Neural cell (in vitro differentiated cells): ENCODE results near the gene CPEB3. TPM values are rescaled to one million over a fixed set of nuclear protein-coding genes. Genes with fewer than 3 reads are reported as not detected.

Experiments used
- H2AFZ ChIP-seq: fragments of 200-600, 300-800 bp; sonication (generic), shearing (Covaris generic); 2 replicates; pipeline ENCODE4 v1.6.0; 2014; ENCODE audit warnings: low read depth, mild to moderate bottlenecking, antibody characterized with exemption, low read length, moderate library complexity
- H3F3A ChIP-seq: fragments of 200-600 bp; shearing (Covaris generic); 2 replicates; pipeline ENCODE4 v1.6.1; 2016; ENCODE audit warnings: mild to moderate bottlenecking, moderate library complexity, mixed read lengths, antibody characterized with exemption, low read length; ENCODE audit not compliant: insufficient read depth, poor library complexity, severe bottlenecking
- H3K27ac ChIP-seq: fragments of 200-600, 300-800 bp; sonication (generic), shearing (Covaris generic); 2 replicates; pipeline ENCODE4 v1.5.1; 2014; ENCODE audit warnings: mild to moderate bottlenecking, low read length, moderate library complexity
- H3K27me3 ChIP-seq: fragments of 300-800, 200-600 bp; sonication (generic), shearing (Covaris generic); 2 replicates; pipeline ENCODE4 v1.6.0; 2014; ENCODE audit warnings: mild to moderate bottlenecking, low read depth, low read length, moderate library complexity; ENCODE audit not compliant: insufficient read depth
- H3K36me3 ChIP-seq: fragments of 300-800, 200-600 bp; sonication (generic), shearing (Covaris generic); 2 replicates; pipeline ENCODE4 v1.5.1; 2014; ENCODE audit warnings: mild to moderate bottlenecking, antibody characterized with exemption, low read length, moderate library complexity; ENCODE audit not compliant: insufficient read depth
- H3K4me2 ChIP-seq: fragments of 300-800, 200-600 bp; sonication (generic), shearing (Covaris generic); 2 replicates; pipeline ENCODE4 v1.6.0; 2014; ENCODE audit warnings: mild to moderate bottlenecking, low read length
- H3K4me3 ChIP-seq: fragments of 300-800, 200-600 bp; sonication (generic), shearing (Covaris generic); 2 replicates; pipeline ENCODE4 v1.5.1; 2014; ENCODE audit warnings: mild to moderate bottlenecking, low read length, moderate library complexity
- H3K79me2 ChIP-seq: fragments of 200-600 bp; shearing (Covaris generic); replicated peaks from 2 replicates; pipeline ENCODE4 v1.6.0; 2014; ENCODE audit warnings: mild to moderate bottlenecking, low read length, moderate library complexity; ENCODE audit not compliant: insufficient read depth
- H3K9ac ChIP-seq: fragments of 300-800, 200-600 bp; sonication (generic), shearing (Covaris generic); 2 replicates; pipeline ENCODE4 v1.6.1; 2016; ENCODE audit warnings: mild to moderate bottlenecking, low read length, mixed read lengths
- H3K9me2 ChIP-seq: fragments of 200-600 bp; shearing (Covaris generic); 2 replicates; pipeline ENCODE4 v1.6.1; 2016; ENCODE audit warnings: mild to moderate bottlenecking, low read length, mixed read lengths; ENCODE audit not compliant: insufficient read depth
- H3K9me3 ChIP-seq: fragments of 200-600, 300-800 bp; sonication (generic), shearing (Covaris generic); 2 replicates; pipeline ENCODE4 v1.6.1; 2016; ENCODE audit warnings: mild to moderate bottlenecking, mixed run types, low read length, moderate library complexity, mixed read lengths
- H4K20me1 ChIP-seq: fragments of 200-600 bp; shearing (Covaris generic); 2 replicates; pipeline ENCODE4 v1.6.1; 2016; ENCODE audit warnings: mild to moderate bottlenecking, mixed run types; ENCODE audit not compliant: insufficient read depth
- EZH2 ChIP-seq: fragments of 200-600, 300-800 bp; shearing (Covaris generic), sonication (generic); IDR thresholded peaks from 2 replicates; pipeline ENCODE4 v1.6.1; 2014; ENCODE audit warnings: antibody characterized with exemption, low read length, borderline replicate concordance, mild to moderate bottlenecking; ENCODE audit not compliant: insufficient read depth, poor library complexity, severe bottlenecking
- MXI1 ChIP-seq: fragments of 450-650 bp; conservative IDR thresholded peaks from 2 replicates; pipeline ENCODE4 v1.6.1; 2014; ENCODE audit warnings: antibody characterized with exemption, mild to moderate bottlenecking; ENCODE audit not compliant: poor library complexity, severe bottlenecking
- POLR2AphosphoS5 ChIP-seq: IDR thresholded peaks from 2 replicates; pipeline ENCODE4 v1.6.1; 2012
- RAD21 ChIP-seq: fragments of 450-650 bp; conservative IDR thresholded peaks from 2 replicates; pipeline ENCODE4 v1.6.1; 2014; ENCODE audit warnings: antibody characterized with exemption, mild to moderate bottlenecking, moderate library complexity
- SMC3 ChIP-seq: fragments of 450-650 bp; conservative IDR thresholded peaks from 2 replicates; pipeline ENCODE4 v1.6.1; 2014; ENCODE audit warnings: antibody characterized with exemption, mild to moderate bottlenecking, moderate library complexity; ENCODE audit not compliant: poor library complexity
- TAF1 ChIP-seq: IDR thresholded peaks from 2 replicates; pipeline ENCODE4 v1.6.1; 2012; ENCODE audit warnings: low read depth
- polyA plus RNA-seq: library from polyadenylated mRNA; depleted of rRNA; stranded (reverse); fragments of >200 nt; gene quantifications from 2 replicates; pipeline ENCODE4 v1.2.3, GENCODE V29; 2014
- small RNA-seq, 3 experiments: library from RNA; depleted of rRNA; stranded (forward); fragments of <200 nt; gene quantifications; one replicate each; pipeline ENCODE3, GENCODE V24; 2012
- TF ChIP-seq, protein P1 (sequence below): IDR thresholded peaks from 2 replicates; pipeline ENCODE4 v1.6.1; 2012; ENCODE audit warnings: borderline replicate concordance

CPEB3 gene
- polyA plus RNA-seq, 1 donor from 2014 or later = 20.0 TPM

DNA sequence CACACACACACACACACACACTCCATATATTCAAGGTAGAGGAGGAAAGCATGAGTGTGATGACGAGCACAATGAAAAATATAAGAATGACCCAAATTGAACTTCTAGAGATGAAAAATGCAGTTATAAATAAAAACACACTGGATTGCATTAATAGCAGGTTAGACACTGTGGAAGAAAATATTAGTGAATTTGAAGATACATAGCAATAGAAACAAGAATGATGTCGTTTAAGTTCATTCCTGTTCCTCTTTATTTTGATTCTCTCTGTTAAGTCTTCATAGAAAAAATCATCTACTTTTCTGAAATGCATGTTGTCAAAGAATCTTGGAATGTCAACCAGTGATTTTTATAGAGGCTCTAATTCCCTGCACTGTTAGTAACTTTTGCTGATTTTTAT is 288.9 kb downstream of the CPEB3 start:
- Histone ChIP-seq H3F3A (no peaks in the 10 kb centered on the region), H3K36me3 (peaks cover 9% of the 10 kb centered on the region), H3K9me2 (no peaks in the 10 kb centered on the region), H3K4me2 (no peak overlapping the region), H3K4me3 (no peak overlapping the region), H2AFZ (no peak overlapping the region), H3K79me2 (no peaks in the 10 kb centered on the region), H3K9me3 (peaks cover 3% of the 10 kb centered on the region), H3K9ac (no peak overlapping the region), H3K27me3 (no peaks in the 10 kb centered on the region), H3K27ac (no peak overlapping the region), H4K20me1 (no peaks in the 10 kb centered on the region)
- TF ChIP-seq RAD21 (no peak), TAF1 (no peak), POLR2AphosphoS5 (no peak), SMC3 (no peak)

DNA sequence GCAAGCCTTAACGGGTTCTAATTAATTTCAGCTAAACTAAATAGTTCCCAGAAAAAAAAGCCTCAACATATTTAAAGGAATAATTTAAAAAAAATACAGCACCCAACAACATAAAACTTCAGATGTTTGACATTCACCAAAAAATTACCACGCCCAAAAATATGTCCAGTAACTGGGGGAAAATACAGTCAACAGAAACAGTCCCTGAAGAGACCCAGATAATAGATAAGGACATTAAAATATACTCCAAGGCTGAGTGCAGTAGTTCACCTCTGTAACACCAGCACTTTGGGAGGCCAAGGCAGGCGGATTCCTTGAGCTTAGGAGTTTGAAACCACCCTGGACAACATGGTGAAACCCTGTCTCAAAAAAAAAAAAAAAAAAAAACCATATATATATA is 289.3 kb downstream of the CPEB3 start:
- no peak overlapping the region for H3K27ac ChIP-seq
- no peak overlapping the region for H3K4me2 ChIP-seq
- no peak overlapping the region for H3K9ac ChIP-seq
- H3K27me3 ChIP-seq = no peaks in the 10 kb centered on the region
- no peaks in the 10 kb centered on the region for H4K20me1 ChIP-seq
- peaks cover 3% of the 10 kb centered on the region for H3K9me3 ChIP-seq
- no peaks in the 10 kb centered on the region for H3K9me2 ChIP-seq
- H3K79me2 ChIP-seq = no peaks in the 10 kb centered on the region
- no peak overlapping the region for H2AFZ ChIP-seq
- peaks cover 10% of the 10 kb centered on the region for H3K36me3 ChIP-seq
- TF ChIP-seq EZH2 (no peak), TAF1 (no peak), RAD21 (no peak), SMC3 (no peak), MXI1 (no peak), POLR2AphosphoS5 (no peak)
- TF ChIP-seq, protein P1, sequence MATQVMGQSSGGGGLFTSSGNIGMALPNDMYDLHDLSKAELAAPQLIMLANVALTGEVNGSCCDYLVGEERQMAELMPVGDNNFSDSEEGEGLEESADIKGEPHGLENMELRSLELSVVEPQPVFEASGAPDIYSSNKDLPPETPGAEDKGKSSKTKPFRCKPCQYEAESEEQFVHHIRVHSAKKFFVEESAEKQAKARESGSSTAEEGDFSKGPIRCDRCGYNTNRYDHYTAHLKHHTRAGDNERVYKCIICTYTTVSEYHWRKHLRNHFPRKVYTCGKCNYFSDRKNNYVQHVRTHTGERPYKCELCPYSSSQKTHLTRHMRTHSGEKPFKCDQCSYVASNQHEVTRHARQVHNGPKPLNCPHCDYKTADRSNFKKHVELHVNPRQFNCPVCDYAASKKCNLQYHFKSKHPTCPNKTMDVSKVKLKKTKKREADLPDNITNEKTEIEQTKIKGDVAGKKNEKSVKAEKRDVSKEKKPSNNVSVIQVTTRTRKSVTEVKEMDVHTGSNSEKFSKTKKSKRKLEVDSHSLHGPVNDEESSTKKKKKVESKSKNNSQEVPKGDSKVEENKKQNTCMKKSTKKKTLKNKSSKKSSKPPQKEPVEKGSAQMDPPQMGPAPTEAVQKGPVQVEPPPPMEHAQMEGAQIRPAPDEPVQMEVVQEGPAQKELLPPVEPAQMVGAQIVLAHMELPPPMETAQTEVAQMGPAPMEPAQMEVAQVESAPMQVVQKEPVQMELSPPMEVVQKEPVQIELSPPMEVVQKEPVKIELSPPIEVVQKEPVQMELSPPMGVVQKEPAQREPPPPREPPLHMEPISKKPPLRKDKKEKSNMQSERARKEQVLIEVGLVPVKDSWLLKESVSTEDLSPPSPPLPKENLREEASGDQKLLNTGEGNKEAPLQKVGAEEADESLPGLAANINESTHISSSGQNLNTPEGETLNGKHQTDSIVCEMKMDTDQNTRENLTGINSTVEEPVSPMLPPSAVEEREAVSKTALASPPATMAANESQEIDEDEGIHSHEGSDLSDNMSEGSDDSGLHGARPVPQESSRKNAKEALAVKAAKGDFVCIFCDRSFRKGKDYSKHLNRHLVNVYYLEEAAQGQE = no peak
- no peak overlapping the region for H3K4me3 ChIP-seq
- H3F3A ChIP-seq = no peaks in the 10 kb centered on the region

Small RNA genes within 50 kb of the gene (small RNA-seq; reads per million reads assigned to genes)
- gene RF00019 (0 to 1.2 (median 0) reads per million in 3 experiments), gene RF00402 (0 reads per million in 3 experiments), gene RF00622 (0 reads per million in 3 experiments), gene RNY3P12 (9.9 to 29.7 (median 14.3) reads per million in 3 experiments)

Other genes with a start within 250 kb of the CPEB3 start
- gene MARCHF5, start 89 bp upstream of the CPEB3 start, polyA plus RNA-seq = 65.5 and 67.7 TPM in 2 replicates